ENCODE data around the gene MAGI2. TPM values are rescaled to one million over a fixed set of nuclear protein-coding genes. Genes with fewer than 3 reads are reported as not detected.

MAGI2 gene
- total and polyA plus RNA-seq, 2 experiments from 2014 or later: 10.4 to 26.4 TPM

- H3F3A ChIP-seq (replicated peaks; ENCODE audit: low read depth): no peaks in the 10 kb centered on the region
- Mint-ChIP-seq H3K4me3 (no peak overlapping the region), H3K9me3 (no peaks in the 10 kb centered on the region), H3K36me3 (ENCODE audit: low read depth) (no peaks in the 10 kb centered on the region), H3K4me1 (peaks cover 35% of the 10 kb centered on the region), H3K27ac (0 out of 2 replicates have a peak overlapping the region, but pooled peaks have one; percentile 7), H3K27me3 (ENCODE audit: insufficient read depth, low read depth, poor library complexity) (no peaks in the 10 kb centered on the region)
- H3K27me3 ChIP-seq (ENCODE audit: insufficient read depth): no peaks in the 10 kb centered on the region
- H4K20me1 ChIP-seq (replicated peaks; ENCODE audit: insufficient read depth): no peaks in the 10 kb centered on the region
- H3K9me2 ChIP-seq (ENCODE audit: insufficient read depth): no peaks in the 10 kb centered on the region
- no peak overlapping the region for H3K4me3 ChIP-seq
- no peak overlapping the region for H2AFZ ChIP-seq
- TF ChIP-seq ZNF331 (CRISPR knock-in tag; IDR thresholded peaks at IDR 0.05; ENCODE audit: low read depth) (peak; percentile 86), ZNF114 (CRISPR knock-in tag; IDR thresholded peaks at IDR 0.05) (no peak), ZNF462 (CRISPR knock-in tag; IDR thresholded peaks at IDR 0.05) (no peak), STAT1 (IDR thresholded peaks at IDR 0.05; ENCODE audit: unreplicated experiment) (no peak), EZH2 (IDR thresholded peaks at IDR 0.05; ENCODE audit: low read depth, unreplicated experiment) (no peak), NANOG (IDR thresholded peaks at IDR 0.05; ENCODE audit: borderline replicate concordance) (no peak)
- H3K79me2 ChIP-seq (replicated peaks; ENCODE audit: insufficient read depth): no peaks in the 10 kb centered on the region
- ATAC-seq (no peak), DNase-seq (ENCODE audit: low spot score) (no peak)
- H3K4me1 ChIP-seq (ENCODE audit: insufficient read depth): peaks cover 31% of the 10 kb centered on the region
- peak overlapping the region; percentile 48; the same call in 1 of the 2 replicates for H3K4me2 ChIP-seq
- H3K27ac ChIP-seq (ENCODE audit: low read depth): no peak overlapping the region
- H3K36me3 ChIP-seq (ENCODE audit: insufficient read depth): no peaks in the 10 kb centered on the region
Measured at GRCh38 chr7:78463039-78463438, 990.4 kb downstream of the MAGI2 start.

GRCh38 chr7:78450706-78451105 lies 1002.8 kb downstream of the MAGI2 start:
- DNase-seq (ENCODE audit: low spot score) (no peak), ATAC-seq (no peak)
- H4K20me1 ChIP-seq (replicated peaks; ENCODE audit: insufficient read depth): no peaks in the 10 kb centered on the region
- H3K9me2 ChIP-seq (ENCODE audit: insufficient read depth): no peaks in the 10 kb centered on the region
- H3K4me3 Mint-ChIP-seq: no peak overlapping the region
- no peak overlapping the region for H3K27ac Mint-ChIP-seq
- H3K27me3 ChIP-seq (ENCODE audit: insufficient read depth): no peaks in the 10 kb centered on the region
- no peak overlapping the region for H3K4me2 ChIP-seq
- no peaks in the 10 kb centered on the region for H3K27me3 Mint-ChIP-seq (ENCODE audit: insufficient read depth, low read depth, poor library complexity)
- H3K9me3 Mint-ChIP-seq: no peaks in the 10 kb centered on the region
- H3F3A ChIP-seq (replicated peaks; ENCODE audit: low read depth): no peaks in the 10 kb centered on the region
- no peak overlapping the region for H3K27ac ChIP-seq (ENCODE audit: low read depth)
- no peak overlapping the region for H2AFZ ChIP-seq
- H3K79me2 ChIP-seq (replicated peaks; ENCODE audit: insufficient read depth): no peaks in the 10 kb centered on the region
- no peaks in the 10 kb centered on the region for H3K36me3 ChIP-seq (ENCODE audit: insufficient read depth)
- H3K4me1 ChIP-seq (ENCODE audit: insufficient read depth): no peaks in the 10 kb centered on the region
- no peak overlapping the region for H3K4me3 ChIP-seq
- H3K36me3 Mint-ChIP-seq (ENCODE audit: low read depth): no peaks in the 10 kb centered on the region
- peaks cover 3% of the 10 kb centered on the region; the same call in 2 of the 3 replicates for H3K4me1 Mint-ChIP-seq
- no peak for TF ChIP-seq STAT1 (IDR thresholded peaks at IDR 0.05; ENCODE audit: unreplicated experiment)
- no peak for TF ChIP-seq ZNF114 (CRISPR knock-in tag; IDR thresholded peaks at IDR 0.05)
- TF ChIP-seq POLR2AphosphoS5 (IDR thresholded peaks at IDR 0.05; ENCODE audit: low read depth): no peak
- TF ChIP-seq NANOG (IDR thresholded peaks at IDR 0.05; ENCODE audit: borderline replicate concordance): no peak
- no peak for TF ChIP-seq ZNF462 (CRISPR knock-in tag; IDR thresholded peaks at IDR 0.05)
